ENCODE data around the gene CDC23. TPM values are rescaled to one million over a fixed set of nuclear protein-coding genes. Genes with fewer than 3 reads are reported as not detected.

CDC23 gene
- total and polyA plus RNA-seq, 7 donors, result 7.8 to 33.1 (median 17.2) TPM

- no peaks in the 10 kb centered on the region for H3K4me1 ChIP-seq
- H3K4me3 ChIP-seq, result no peak overlapping the region
- intact Hi-C loops (cut with DNase I), result no loop called here
- TF ChIP-seq POLR2AphosphoS5 (IDR thresholded peaks at IDR 0.05), result no peak
- TF ChIP-seq EP300 (IDR thresholded peaks at IDR 0.05), result no peak
- TF ChIP-seq, protein P1, sequence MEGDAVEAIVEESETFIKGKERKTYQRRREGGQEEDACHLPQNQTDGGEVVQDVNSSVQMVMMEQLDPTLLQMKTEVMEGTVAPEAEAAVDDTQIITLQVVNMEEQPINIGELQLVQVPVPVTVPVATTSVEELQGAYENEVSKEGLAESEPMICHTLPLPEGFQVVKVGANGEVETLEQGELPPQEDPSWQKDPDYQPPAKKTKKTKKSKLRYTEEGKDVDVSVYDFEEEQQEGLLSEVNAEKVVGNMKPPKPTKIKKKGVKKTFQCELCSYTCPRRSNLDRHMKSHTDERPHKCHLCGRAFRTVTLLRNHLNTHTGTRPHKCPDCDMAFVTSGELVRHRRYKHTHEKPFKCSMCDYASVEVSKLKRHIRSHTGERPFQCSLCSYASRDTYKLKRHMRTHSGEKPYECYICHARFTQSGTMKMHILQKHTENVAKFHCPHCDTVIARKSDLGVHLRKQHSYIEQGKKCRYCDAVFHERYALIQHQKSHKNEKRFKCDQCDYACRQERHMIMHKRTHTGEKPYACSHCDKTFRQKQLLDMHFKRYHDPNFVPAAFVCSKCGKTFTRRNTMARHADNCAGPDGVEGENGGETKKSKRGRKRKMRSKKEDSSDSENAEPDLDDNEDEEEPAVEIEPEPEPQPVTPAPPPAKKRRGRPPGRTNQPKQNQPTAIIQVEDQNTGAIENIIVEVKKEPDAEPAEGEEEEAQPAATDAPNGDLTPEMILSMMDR (IDR thresholded peaks at IDR 0.05), result no peak
- no peak for TF ChIP-seq POLR2A (IDR thresholded peaks at IDR 0.05)
- H3K9me3 ChIP-seq, result no peaks in the 10 kb centered on the region
- H3K27me3 ChIP-seq, result no peaks in the 10 kb centered on the region
- H3K27ac ChIP-seq, result no peak overlapping the region
- peaks cover 45 to 98% (median 67%) of the 10 kb centered on the region in 4 donors for H3K36me3 ChIP-seq
- DNase-seq, result no peak
Observed at GRCh38 chr5:138170299-138170698, 42.8 kb downstream of the CDC23 start.

GRCh38 chr5:138169124-138169523 is 44.0 kb downstream of the CDC23 start:
- Histone ChIP-seq H3K4me1 (no peaks in the 10 kb centered on the region), H3K9me3 (no peaks in the 10 kb centered on the region), H3K36me3 (peaks cover 57 to 98% (median 74%) of the 10 kb centered on the region in 4 donors), H3K4me3 (no peak overlapping the region), H3K27me3 (no peaks in the 10 kb centered on the region), H3K27ac (no peak overlapping the region)
- TF ChIP-seq, protein P1 (IDR thresholded peaks at IDR 0.05), result no peak
- TF ChIP-seq EP300 (IDR thresholded peaks at IDR 0.05) (no peak), POLR2AphosphoS5 (IDR thresholded peaks at IDR 0.05) (no peak), POLR2A (IDR thresholded peaks at IDR 0.05) (no peak)
- WGBS, 2 donors, result 87 to 90% methylated on average over 5 of the region's 5 CpGs
- intact Hi-C loops (cut with DNase I), result no loop called here
- DNase-seq, result no peak

DNA sequence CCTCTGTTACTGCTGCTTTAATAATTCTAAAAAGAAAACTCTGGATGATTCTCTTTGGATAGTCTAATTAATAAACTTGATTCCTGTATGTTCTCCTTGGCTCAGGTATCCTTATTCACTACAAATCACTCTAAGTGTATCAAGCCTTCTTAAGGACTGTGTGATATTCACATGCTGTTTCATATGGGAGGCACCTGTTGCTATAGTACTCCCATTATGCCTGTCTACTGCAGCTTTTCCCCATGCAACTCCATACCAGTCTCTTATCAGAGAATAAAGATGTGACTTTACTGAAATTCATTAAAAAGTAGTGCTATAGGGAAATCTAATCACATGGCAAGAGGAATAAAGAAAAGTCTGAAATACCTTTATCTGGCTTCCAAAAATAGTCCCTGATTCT is 49.4 kb downstream of the CDC23 start:
- H3K9me3 ChIP-seq, result no peaks in the 10 kb centered on the region
- no peaks in the 10 kb centered on the region for H3K27me3 ChIP-seq
- no peak for DNase-seq
- H3K4me3 ChIP-seq, result no peak overlapping the region
- peaks cover 79 to 100% (median 89%) of the 10 kb centered on the region in 4 donors for H3K36me3 ChIP-seq
- no peaks in the 10 kb centered on the region for H3K4me1 ChIP-seq
- TF ChIP-seq POLR2AphosphoS5 (IDR thresholded peaks at IDR 0.05) (no peak), POLR2A (IDR thresholded peaks at IDR 0.05) (no peak), EP300 (IDR thresholded peaks at IDR 0.05) (no peak)
- TF ChIP-seq, protein P1 (IDR thresholded peaks at IDR 0.05), result no peak
- intact Hi-C loops (cut with DNase I), result no loop called here
- H3K27ac ChIP-seq, result no peak overlapping the region

DNA sequence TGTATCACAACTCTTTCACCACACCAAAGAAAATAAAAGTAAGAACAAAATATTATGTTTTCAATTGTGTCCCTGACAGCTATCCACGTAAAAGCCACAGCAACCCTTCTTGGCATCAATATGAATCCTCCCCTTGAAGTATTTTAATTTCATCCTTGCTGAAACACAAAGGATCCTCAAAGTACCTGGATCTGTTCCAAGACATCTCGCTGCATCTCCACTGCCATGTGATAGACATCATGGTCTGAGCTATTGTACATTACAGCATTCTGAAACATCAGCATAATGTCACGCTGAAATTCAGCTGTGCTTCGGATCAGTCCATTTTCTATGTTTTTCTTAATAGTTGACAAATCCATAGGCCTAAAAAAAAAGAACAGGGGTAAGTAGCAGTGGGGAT is 52.4 kb downstream of the CDC23 start:
- Histone ChIP-seq H3K9me3 (no peaks in the 10 kb centered on the region), H3K27ac (no peak overlapping the region), H3K4me3 (no peak overlapping the region), H3K36me3 (peaks cover 73 to 100% (median 83%) of the 10 kb centered on the region in 4 donors), H3K27me3 (no peaks in the 10 kb centered on the region), H3K4me1 (no peaks in the 10 kb centered on the region)
- DNase-seq, result no peak
- intact Hi-C loops (cut with DNase I), result no loop called here
- WGBS, 2 donors, result 94 to 96% methylated on average over 4 of the region's 4 CpGs
- TF ChIP-seq, protein P1 (IDR thresholded peaks at IDR 0.05), result no peak
- TF ChIP-seq EP300 (IDR thresholded peaks at IDR 0.05), result no peak
- no peak for TF ChIP-seq POLR2A (IDR thresholded peaks at IDR 0.05)
- TF ChIP-seq POLR2AphosphoS5 (IDR thresholded peaks at IDR 0.05), result no peak

- intact Hi-C loops (cut with DNase I), result no loop called here
- no peak overlapping the region for H3K27ac ChIP-seq
- H3K9me3 ChIP-seq, result no peaks in the 10 kb centered on the region
- peaks cover 62 to 90% (median 74%) of the 10 kb centered on the region in 4 donors for H3K36me3 ChIP-seq
- H3K4me3 ChIP-seq, result no peak overlapping the region
- no peaks in the 10 kb centered on the region for H3K4me1 ChIP-seq
- 91% methylated on average over 5 of the region's 5 CpGs for WGBS, 2 donors
- no peaks in the 10 kb centered on the region for H3K27me3 ChIP-seq
- TF ChIP-seq POLR2A (IDR thresholded peaks at IDR 0.05) (no peak), POLR2AphosphoS5 (IDR thresholded peaks at IDR 0.05) (no peak), EP300 (IDR thresholded peaks at IDR 0.05) (no peak)
- TF ChIP-seq, protein P1 (IDR thresholded peaks at IDR 0.05), result no peak
- no peak for DNase-seq
Observed at GRCh38 chr5:138159666-138160065, 53.5 kb downstream of the CDC23 start.
